GM12878 (cell line): ENCODE measurements around the gene TOR2A.

Experiments used
- CTCF ChIP-seq, 3 experiments: IDR thresholded peaks in 2 of 3; conservative IDR thresholded peaks in 1 of 3; 2 replicates each; pipeline ENCODE4 v1.5.1; 2011; ENCODE audit warnings: low read depth in 3 of 3, low read length in 3 of 3, mild to moderate bottlenecking in 3 of 3, control low read depth in 2 of 3, moderate library complexity in 2 of 3, inconsistent platforms in 1 of 3, mixed read lengths in 1 of 3; ENCODE audit not compliant: control insufficient read depth in 2 of 3, insufficient read depth in 1 of 3; ENCODE audit errors: extremely low read depth in 1 of 3
- GABPA ChIP-seq: IDR thresholded peaks from 2 replicates; pipeline ENCODE4 v1.6.1; 2014; ENCODE audit warnings: antibody characterized with exemption, low read depth, mild to moderate bottlenecking, inconsistent platforms
- NFYA ChIP-seq: IDR thresholded peaks from 2 replicates; pipeline ENCODE4 v1.6.1; 2011; ENCODE audit warnings: low read depth, mild to moderate bottlenecking, low read length, improper control_type of control experiment, borderline replicate concordance
- REST ChIP-seq: IDR thresholded peaks from 2 replicates; pipeline ENCODE4 v1.6.1; 2012; ENCODE audit warnings: mild to moderate bottlenecking, low read depth, low read length
- ZSCAN29 ChIP-seq: fragments of 450-650 bp; IDR thresholded peaks from 2 replicates; pipeline ENCODE4 v1.6.1; 2017; ENCODE audit warnings: mild to moderate bottlenecking, moderate library complexity
- TF ChIP-seq, protein P1 (sequence below): IDR thresholded peaks from 2 replicates; pipeline ENCODE4 v1.6.1; 2012; ENCODE audit warnings: low read depth, low read length, improper control_type of control experiment

DNA sequence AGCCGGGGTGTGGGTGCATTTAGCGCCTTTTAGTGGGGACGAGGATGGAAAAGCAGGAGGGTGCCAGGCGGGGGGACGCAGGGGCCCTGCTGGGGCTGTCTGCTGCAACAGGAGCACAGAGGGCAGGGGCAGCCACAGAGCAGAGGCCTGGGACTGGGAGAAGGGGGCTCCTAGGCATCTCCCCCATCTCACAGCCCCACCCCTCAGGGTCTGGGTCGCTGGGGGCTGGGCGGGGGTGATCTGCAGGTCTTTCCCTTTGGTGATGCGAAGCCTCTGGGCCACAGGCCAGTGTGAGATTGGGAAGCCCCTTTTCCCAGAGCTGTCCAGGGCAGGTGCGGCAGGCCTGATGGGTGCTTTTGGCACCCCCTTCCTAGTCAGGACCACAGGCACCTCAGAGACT is 4.8 kb downstream of the TOR2A start:
- TF ChIP-seq REST (no peak), CTCF (IDR thresholded peaks at IDR 0.05 in 2 of 3, conservative IDR thresholded peaks at IDR 0.05 in 1 of 3; ENCODE audit: control insufficient read depth in 2 of 3, extremely low read depth in 1 of 3, insufficient read depth in 1 of 3, low read depth in 3 of 3, low read length in 3 of 3) (no peak), NFYA (no peak), GABPA (no peak), ZSCAN29 (no peak)
- TF ChIP-seq, protein P1, sequence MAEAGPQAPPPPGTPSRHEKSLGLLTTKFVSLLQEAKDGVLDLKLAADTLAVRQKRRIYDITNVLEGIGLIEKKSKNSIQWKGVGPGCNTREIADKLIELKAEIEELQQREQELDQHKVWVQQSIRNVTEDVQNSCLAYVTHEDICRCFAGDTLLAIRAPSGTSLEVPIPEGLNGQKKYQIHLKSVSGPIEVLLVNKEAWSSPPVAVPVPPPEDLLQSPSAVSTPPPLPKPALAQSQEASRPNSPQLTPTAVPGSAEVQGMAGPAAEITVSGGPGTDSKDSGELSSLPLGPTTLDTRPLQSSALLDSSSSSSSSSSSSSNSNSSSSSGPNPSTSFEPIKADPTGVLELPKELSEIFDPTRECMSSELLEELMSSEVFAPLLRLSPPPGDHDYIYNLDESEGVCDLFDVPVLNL, result no peak
